NCI-H774 (cell line): ENCODE data around the gene CLDN3.

ENCODE experiments used
- DNase-seq: peaks from one replicate; lab custom pipeline; 2025; lab: John Stamatoyannopoulos, UW

The CLDN3 gene

GRCh38 chr7:73770860-73771670 is 995 bp upstream of the CLDN3 start:
- no peak for DNase-seq

- DNase-seq, result no peak
These were observed 529 bp downstream of the CLDN3 start for GRCh38 chr7:73769481-73770001.

DNA sequence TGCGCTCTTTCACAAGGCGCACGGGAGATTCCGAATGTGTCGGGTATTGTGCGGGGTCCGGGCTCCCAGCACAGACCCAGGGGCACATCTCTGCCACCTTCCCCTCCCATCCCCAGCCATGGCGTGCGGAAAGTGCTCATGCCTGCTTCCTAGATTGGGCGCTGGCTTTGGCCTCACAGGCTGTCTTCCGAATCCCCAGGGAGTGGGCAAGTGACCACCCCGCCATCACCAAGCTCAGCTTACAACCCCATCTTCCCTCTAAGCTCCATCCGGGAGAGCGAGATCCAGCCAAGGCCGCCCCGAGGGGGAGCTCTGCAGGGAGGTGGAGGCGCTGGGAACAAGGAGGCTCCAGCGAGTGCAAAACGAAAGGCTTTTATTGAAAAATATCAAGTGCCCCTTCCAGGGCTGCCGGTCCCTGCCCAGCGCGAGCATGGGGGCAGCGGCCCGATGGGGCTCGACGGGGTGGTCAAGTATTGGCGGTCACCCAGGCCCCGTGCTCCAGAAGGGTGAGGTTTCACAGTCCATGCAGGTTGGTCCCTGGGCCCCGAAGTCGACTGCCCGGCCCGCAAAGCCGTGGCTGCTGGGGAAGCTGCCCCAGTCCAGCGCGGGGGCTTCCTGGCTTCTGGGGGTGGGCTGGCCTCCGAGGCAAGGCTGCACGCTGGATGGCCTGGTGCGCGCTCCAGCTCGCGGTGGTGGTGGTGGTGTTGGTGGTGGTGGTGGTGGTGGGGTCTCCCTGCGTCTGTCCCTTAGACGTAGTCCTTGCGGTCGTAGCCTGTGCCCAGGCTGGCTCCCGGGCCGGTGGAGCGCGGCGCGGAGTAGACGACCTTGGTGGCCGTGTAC is 1.2 kb downstream of the CLDN3 start:
- no peak for DNase-seq

DNA sequence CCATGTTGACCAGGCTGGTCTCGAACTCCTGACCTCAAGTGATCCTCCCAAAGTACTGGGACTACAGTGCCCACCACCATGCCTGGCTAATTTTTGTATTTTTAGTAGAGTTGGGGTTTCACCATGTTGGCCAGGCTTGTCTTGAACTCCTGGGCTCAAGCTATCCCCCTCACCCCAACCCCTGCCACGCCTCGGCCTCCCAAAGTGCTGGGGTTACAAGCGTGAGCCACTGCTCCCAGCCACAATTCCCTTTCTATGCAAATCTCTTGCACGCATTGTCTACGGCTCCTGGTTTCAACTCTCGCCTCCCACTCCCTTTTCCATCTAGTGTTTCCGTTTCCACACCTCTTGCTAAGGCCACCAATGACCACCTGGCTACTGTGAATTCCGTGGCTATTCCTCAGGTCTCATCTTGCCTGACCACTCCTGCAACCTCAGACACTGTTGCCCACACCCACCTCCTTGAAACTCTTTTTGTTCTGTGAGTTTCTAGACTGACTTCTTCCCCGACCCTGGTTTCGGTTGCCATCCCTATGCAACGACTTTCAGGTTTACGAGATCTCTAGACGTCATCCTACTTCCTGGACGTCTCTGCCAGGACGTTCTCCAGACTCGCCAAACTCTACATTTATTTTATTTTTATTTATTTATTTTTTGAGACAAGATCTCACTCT is 3.4 kb downstream of the CLDN3 start:
- no peak for DNase-seq

DNA sequence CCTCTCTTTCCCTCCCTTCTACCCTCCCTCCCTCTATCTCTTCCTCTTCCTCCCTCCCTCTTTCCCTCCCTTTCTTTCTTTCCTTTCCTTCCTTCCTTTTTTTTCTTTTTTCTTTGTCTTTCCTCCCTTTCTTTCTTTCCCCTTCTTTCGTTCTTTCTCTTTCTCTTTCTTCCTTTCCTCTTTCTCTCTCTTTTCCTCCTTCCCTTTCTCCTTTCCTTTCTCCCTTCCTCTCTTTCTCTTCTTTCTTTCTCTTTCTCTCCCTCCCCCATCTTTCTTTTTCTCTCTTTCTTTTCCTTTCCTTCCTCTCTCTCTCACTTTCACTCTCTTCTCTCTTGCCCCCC is 7.4 kb downstream of the CLDN3 start:
- no peak for DNase-seq

DNA sequence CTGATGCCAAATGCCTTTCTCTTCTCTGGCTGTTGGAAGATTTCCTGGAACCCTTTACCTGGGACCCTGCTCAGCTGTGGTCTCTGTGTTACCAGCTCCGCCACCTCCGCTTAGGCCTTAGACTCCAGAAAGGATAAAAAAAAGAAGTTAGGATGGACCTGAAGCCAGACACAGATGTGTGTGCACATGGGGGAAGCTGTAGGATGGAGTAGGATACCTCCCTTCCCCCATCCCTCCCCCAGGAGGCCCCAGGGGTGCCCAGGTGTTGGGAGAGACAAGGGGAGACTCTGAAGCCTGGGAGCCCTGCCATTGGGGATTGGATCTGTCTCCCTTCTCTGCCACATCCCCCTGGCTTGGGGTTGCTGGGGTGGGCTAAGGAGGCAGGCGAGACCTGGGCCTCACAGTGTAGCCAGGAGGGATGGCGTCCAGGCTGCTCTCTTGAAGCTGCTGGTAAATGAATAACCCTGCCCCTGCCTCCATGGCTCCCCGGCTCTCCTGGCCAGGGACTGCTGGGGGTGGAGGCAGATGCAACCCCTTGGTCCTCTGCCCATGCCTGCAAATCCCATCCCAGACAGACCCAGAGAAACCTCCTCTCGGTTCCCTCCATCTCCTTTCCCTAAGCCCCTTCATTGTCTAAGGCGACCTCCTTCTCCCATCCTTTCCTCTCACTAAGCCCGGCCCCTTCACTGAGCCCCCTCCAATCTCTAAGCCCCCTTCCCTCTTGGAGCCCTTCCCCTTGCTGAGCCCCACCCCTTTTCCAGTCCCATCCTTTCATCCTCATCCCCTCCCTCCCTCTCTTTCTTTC is 8.0 kb downstream of the CLDN3 start:
- no peak for DNase-seq

DNA sequence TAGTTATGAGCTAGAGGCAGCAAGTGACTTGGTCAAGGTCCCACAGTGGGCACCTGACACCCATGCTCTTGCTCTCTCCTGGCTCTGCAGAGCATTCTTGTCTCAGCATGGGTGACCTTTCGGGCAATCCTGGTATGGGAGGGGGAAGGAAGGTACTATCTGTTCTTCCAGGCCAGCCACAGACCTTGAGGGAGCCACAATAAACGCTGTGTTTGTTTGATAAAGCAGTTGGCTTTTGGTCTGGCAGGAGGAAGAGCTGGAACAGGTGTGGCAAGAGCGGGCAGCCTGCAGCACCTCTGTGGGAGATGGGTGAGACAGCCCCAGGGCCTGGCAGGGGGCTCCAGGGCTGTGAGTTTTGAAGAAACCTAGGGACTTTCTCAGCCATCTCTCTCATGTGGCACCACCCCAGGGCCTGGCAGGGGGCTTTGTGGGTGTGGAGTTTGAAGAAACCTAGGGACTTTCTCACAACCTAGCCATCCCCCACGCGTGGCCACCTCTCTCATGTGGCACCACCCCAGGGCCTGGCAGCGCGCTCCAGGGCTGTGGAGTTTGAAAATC is 11.4 kb downstream of the CLDN3 start:
- DNase-seq, result no peak

DNA sequence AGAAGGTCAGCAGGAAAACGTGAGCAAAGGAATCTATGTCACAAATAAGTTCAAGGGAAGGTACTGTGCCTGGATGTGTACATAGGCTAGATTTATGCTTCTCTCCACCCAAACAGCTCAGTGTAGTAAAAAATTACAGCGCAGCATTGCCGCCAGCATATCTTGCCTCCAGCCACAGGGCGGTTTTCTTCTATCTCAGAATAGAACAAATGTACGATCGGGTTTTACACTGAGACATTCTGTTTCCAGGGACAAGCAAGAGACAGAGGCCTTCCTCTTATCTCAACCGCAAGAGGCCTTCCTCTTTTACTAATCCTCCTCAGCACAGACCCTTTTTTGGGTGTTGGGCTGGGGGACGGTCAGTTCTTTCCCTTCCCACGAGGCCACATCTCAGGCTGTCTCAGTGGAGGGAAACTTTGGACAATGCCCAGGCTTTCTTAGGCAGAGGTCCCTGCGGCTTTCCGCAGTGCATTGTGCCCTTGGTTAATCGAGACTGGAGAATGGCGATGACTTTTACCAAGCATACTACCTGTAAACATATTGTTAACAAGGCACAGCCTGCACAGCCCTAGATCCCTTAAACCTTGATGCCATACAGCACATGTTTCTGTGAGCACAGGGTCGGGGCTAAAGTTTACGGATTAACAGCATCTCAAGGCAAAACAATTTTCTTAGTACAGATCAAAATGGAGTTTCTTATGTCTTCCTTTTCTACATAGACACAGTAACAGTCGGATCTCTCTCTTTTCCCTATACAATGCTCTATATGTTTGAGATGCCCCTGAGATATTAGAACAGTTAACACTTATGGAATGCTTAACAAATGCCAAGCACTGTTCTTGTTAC is 19.9 kb downstream of the CLDN3 start:
- DNase-seq, result no peak

DNA sequence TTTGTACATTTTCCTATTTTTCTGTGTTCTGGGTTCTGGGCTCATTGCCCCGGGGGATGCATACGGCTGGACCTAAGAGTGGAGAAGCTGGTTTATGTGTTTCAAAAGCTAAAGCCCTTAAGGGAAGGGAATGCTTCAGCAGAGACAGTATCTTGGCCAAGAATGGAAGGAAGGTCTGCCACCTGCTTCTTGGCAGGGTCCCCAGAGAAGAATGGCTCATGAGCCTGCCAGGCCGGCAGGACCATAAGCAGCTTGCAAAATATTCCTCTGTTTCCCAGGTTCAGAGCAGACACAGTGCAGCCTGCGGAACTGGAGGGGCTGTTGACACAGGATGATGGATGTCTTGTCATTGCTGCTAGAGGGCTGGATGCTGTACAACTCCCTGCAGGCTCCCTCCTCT is 23.7 kb downstream of the CLDN3 start:
- no peak for DNase-seq

DNA sequence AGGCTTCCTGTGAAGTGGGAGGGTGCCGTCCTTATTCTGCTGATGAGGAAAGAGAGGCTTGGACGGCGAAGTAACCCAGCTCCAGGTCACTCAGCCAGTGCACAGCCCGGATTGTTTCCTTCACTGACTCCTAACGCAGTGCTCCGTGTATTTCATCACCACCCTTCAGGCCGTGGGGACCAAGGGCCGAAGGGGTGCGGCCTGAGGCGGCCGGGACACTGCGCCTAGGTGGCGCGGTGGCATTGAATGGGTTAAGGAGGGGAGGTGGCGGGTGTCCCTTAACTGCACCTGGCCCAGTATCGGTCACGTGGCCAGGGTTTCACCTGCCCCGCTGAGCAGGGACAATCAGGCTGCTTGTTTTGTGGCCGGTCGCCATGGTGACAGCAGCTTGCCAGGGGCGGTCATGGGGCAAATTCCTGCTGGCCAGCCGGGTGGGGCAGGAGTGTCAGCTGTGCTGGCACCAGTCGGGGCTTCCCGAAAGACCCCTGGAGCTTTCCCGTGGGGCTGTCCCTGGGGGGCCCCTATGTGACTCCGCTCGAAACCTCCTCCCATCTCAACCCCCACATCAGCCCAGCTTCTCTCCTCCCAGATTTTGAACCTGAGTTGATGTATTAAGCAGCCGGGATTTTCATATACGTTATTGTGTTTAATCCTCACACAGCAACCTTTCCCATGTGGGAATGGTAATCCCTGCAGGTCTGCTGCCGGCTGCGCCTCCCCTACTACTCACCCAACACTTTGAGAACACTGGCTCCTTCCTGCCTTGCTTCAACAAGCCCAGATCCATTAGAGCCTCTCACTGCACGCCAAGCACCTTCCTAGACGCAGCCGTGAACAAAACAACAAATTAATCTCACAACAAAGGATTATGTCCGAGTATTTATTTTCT is 27.1 kb downstream of the CLDN3 start:
- peak; percentile 95 for DNase-seq

GRCh38 chr7:73742338-73742752 is 27.7 kb downstream of the CLDN3 start:
- no peak for DNase-seq

DNA sequence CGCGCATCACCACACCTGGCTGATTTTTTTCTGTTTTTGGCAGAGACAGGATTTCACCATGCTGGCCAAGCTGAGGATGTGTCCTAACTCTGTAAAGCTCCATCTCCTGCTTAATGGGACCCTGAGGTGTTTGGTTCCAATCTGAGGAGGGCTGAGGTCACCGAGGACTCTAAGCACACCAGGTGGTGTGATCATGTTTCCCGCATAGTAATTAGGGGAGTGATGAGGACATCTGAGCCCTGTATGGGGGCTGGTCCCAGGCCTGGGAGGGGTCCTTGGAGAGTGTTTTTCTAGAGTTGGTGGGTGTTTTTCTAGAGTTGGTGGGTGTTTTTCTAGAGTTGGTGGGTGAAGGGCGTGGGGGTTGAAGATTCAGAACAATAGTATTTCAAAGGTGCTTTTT is 28.5 kb downstream of the CLDN3 start:
- no peak for DNase-seq

DNA sequence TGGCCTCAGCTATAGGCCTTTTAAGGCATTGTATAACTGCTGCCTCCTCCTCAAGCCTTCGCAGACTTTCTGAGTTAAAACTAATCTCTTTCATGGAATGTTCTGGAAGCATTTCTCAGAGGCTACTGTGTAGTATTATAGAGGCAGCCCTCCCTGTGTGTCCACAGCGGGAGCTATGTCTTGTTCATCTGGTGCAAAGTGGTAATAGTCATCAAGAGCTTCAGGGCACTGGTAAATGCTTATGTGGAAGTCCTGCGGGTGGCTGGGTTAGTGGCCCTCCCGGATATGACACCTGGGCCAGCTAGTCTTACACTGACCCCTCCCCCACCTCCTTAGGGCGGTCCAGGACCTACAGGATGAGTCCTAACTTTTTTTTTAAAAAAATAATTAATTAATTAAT is 29.3 kb downstream of the CLDN3 start:
- no peak for DNase-seq

DNA sequence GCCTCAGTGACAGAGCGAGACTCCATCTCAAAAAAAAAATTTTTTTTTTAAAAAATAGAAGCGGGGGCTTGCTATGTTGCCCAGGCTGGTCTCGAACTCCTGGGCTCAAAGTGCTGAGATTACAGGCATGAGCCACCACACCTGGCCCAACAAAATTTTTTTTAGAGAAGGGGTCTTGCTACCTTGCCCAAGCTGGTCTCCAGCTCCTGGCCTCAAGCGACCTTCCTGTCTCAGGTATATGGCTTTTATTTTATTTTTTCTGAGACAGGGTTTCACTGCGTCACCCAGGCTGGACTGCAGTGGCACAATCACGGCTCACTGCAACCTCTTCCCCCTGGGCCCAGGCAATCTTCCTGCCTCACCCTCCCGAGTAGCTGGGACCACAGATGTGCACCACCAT is 29.9 kb downstream of the CLDN3 start:
- no peak for DNase-seq

- no peak for DNase-seq
These were observed 30.7 kb downstream of the CLDN3 start for GRCh38 chr7:73739387-73739767.

DNA sequence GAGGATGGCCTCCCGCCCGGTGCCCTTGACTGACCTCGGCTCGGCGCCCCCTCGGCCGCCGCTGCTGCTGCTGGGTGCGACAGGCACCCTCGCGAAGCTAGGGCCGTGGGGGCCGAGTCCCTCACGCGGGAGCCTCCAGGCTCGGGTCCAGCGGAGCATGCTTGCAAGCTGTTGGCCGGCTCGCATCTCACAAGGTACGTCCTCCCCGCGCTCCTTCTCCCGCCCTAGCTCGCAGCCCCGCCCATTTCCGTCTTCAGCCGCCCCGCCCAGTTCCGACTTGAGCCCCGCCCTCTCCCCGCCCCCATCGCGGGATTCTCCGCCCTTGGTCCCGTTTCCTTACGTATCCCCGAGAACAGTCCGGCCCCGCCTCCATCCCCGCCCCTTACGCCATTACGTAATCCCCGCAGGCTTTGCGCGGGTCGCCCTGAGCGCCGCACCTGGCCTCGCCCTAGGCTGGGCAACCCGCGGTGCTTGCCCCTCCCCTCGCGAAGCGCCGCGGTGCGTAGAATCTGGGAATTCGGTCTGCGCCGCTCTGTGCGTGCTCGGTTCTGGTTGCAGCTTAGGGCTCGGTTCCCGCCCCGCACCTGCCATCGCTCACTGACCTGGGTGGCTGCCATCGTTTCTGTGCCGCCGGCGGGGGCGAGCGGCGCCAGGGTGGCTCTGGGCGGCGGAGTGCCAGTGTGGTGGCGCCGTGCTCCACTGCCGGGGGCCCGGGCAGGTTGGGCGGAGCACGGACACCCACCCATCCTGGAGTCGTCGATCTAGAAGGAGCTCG is 31.3 kb downstream of the CLDN3 start, which contains the start of gene ABHD11:
Gene ABHD11, minus strand, starts transcription at position 191 of the 775 bp plus-strand sequence. Its CDS starts 32 bp downstream, at position 159.
- peak; percentile 95 for DNase-seq

DNA sequence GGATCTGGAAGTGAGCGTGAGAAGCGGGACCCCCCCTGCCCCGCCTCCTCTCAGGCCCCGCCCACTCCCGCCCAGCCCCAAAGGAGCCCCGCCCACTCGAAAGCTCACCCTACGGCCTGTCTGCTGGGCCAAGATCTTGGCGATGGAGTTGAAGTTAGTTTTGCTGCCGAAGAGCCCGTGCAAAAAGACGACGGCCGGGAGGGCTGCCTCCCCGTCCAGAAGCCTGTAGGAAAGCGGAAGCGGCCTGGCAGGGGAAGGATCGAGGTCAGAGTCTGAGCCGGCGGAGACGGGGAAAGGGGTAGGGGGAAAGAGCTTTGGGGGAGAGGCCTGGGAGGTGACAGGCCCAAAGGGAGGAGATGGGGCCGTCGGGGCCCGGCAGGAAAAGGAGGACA is 31.9 kb downstream of the CLDN3 start:
- peak; percentile 15 for DNase-seq

GRCh38 chr7:73737491-73738219 is 32.4 kb downstream of the CLDN3 start:
- no peak for DNase-seq
